ENCODE results near the gene TRIM10. TPM values are rescaled to one million over a fixed set of nuclear protein-coding genes. Genes with fewer than 3 reads are reported as not detected.

Gene TRIM10
- total and polyA plus RNA-seq, 2 experiments from 2014 or later = 0.11 TPM; not detected in 1

- H3K4me2 ChIP-seq (ENCODE audit: unreplicated experiment) = no peak overlapping the region
- no peaks in the 10 kb centered on the region for H3K9me3 ChIP-seq (ENCODE audit: low read depth)
- TF ChIP-seq EZH2 (IDR thresholded peaks at IDR 0.05; ENCODE audit: insufficient read depth, poor library complexity, severe bottlenecking) (no peak), EZH2phosphoT487 (IDR thresholded peaks at IDR 0.05; ENCODE audit: insufficient read depth, low read depth) (no peak)
- H3K27ac ChIP-seq = no peak overlapping the region
- no peaks in the 10 kb centered on the region for H3K36me3 ChIP-seq (ENCODE audit: low read depth)
- H2AFZ ChIP-seq = no peak overlapping the region
- in situ Hi-C loops (cut with MboI) = no loop called here
- no peaks in the 10 kb centered on the region for H4K20me1 ChIP-seq (ENCODE audit: insufficient read depth)
- no peaks in the 10 kb centered on the region for H3K9me2 ChIP-seq (ENCODE audit: insufficient read depth)
- no peak overlapping the region for H3K9ac ChIP-seq
- no peaks in the 10 kb centered on the region for H3K79me2 ChIP-seq (ENCODE audit: insufficient read depth)
- no peaks in the 10 kb centered on the region; the same call in 1 of the 2 replicates for H3K27me3 ChIP-seq (replicated peaks; ENCODE audit: insufficient read depth)
- no peak overlapping the region for H3K4me3 ChIP-seq
- whole genome bisulfite sequencing, 2 experiments (ENCODE audit: low coverage in 1 of 2, low lambda C conversion rate in 2 of 2, missing lambda C conversion rate in 2 of 2) = 75 to 81% methylated on average over 13 to 17 of the region's 17 CpGs
- peaks cover 11% of the 10 kb centered on the region for H3F3A ChIP-seq (ENCODE audit: insufficient read depth)
- no peak for DNase-seq
- peaks cover 28% of the 10 kb centered on the region for H3K4me1 ChIP-seq (ENCODE audit: insufficient read depth)
Observed at GRCh38 chr6:30160008-30160784, 815 bp downstream of the TRIM10 start.

- DNase-seq = no peak
- H3K4me2 ChIP-seq (ENCODE audit: unreplicated experiment) = no peak overlapping the region
- H3K27ac ChIP-seq = no peak overlapping the region
- no peaks in the 10 kb centered on the region for H3K27me3 ChIP-seq (replicated peaks; ENCODE audit: insufficient read depth)
- no peaks in the 10 kb centered on the region for H3K9me3 ChIP-seq (ENCODE audit: low read depth)
- H3K36me3 ChIP-seq (ENCODE audit: low read depth) = no peaks in the 10 kb centered on the region
- H3K79me2 ChIP-seq (ENCODE audit: insufficient read depth) = no peaks in the 10 kb centered on the region
- no peak overlapping the region for H3K4me3 ChIP-seq
- peaks cover 35% of the 10 kb centered on the region for H3K4me1 ChIP-seq (ENCODE audit: insufficient read depth)
- peaks cover 15% of the 10 kb centered on the region for H3F3A ChIP-seq (ENCODE audit: insufficient read depth)
- H3K9me2 ChIP-seq (ENCODE audit: insufficient read depth) = no peaks in the 10 kb centered on the region
- no peak overlapping the region for H2AFZ ChIP-seq
- H4K20me1 ChIP-seq (ENCODE audit: insufficient read depth) = no peaks in the 10 kb centered on the region
- 90 to 91% methylated on average over 3 of the region's 3 CpGs for WGBS, 2 experiments (ENCODE audit: low coverage in 1 of 2, low lambda C conversion rate in 2 of 2, missing lambda C conversion rate in 2 of 2)
- in situ Hi-C loops (cut with MboI) = no loop called here
- TF ChIP-seq EZH2 (IDR thresholded peaks at IDR 0.05; ENCODE audit: insufficient read depth, poor library complexity, severe bottlenecking) = no peak
- TF ChIP-seq EZH2phosphoT487 (IDR thresholded peaks at IDR 0.05; ENCODE audit: insufficient read depth, low read depth) = no peak
- no peak overlapping the region for H3K9ac ChIP-seq
Observed at GRCh38 chr6:30158475-30159040, 2.5 kb downstream of the TRIM10 start.

- Histone ChIP-seq H4K20me1 (ENCODE audit: insufficient read depth) (no peaks in the 10 kb centered on the region), H3K27me3 (replicated peaks; ENCODE audit: insufficient read depth) (no peaks in the 10 kb centered on the region), H3K9me3 (ENCODE audit: low read depth) (no peaks in the 10 kb centered on the region), H3K4me3 (no peak overlapping the region), H3K4me2 (ENCODE audit: unreplicated experiment) (peak overlapping the region; percentile 10), H3F3A (ENCODE audit: insufficient read depth) (peaks cover 15% of the 10 kb centered on the region), H3K4me1 (ENCODE audit: insufficient read depth) (peaks cover 35% of the 10 kb centered on the region), H3K9ac (no peak overlapping the region), H3K27ac (no peak overlapping the region), H3K9me2 (ENCODE audit: insufficient read depth) (no peaks in the 10 kb centered on the region), H3K36me3 (ENCODE audit: low read depth) (no peaks in the 10 kb centered on the region), H2AFZ (no peak overlapping the region), H3K79me2 (ENCODE audit: insufficient read depth) (no peaks in the 10 kb centered on the region)
- WGBS, 2 experiments (ENCODE audit: low coverage in 1 of 2, low lambda C conversion rate in 2 of 2, missing lambda C conversion rate in 2 of 2) = 91 to 95% methylated on average over 2 of the region's 2 CpGs
- DNase-seq = no peak
- in situ Hi-C loops (cut with MboI) = no loop called here
- TF ChIP-seq EZH2phosphoT487 (IDR thresholded peaks at IDR 0.05; ENCODE audit: insufficient read depth, low read depth) (no peak), EZH2 (IDR thresholded peaks at IDR 0.05; ENCODE audit: insufficient read depth, poor library complexity, severe bottlenecking) (no peak)
Observed at GRCh38 chr6:30157999-30158398, 3.0 kb downstream of the TRIM10 start.

GRCh38 chr6:30157581-30157980, 3.4 kb downstream of the TRIM10 start:
- TF ChIP-seq EZH2phosphoT487 (IDR thresholded peaks at IDR 0.05; ENCODE audit: insufficient read depth, low read depth) = no peak
- no peak for TF ChIP-seq EZH2 (IDR thresholded peaks at IDR 0.05; ENCODE audit: insufficient read depth, poor library complexity, severe bottlenecking)
- peak; percentile 70 for DNase-seq
- Histone ChIP-seq H3K9ac (no peak overlapping the region), H3K79me2 (ENCODE audit: insufficient read depth) (no peaks in the 10 kb centered on the region), H3K9me2 (ENCODE audit: insufficient read depth) (no peaks in the 10 kb centered on the region), H3K27me3 (replicated peaks; ENCODE audit: insufficient read depth) (no peaks in the 10 kb centered on the region), H3K27ac (no peak overlapping the region), H4K20me1 (ENCODE audit: insufficient read depth) (no peaks in the 10 kb centered on the region), H3K4me1 (ENCODE audit: insufficient read depth) (peaks cover 35% of the 10 kb centered on the region), H3K36me3 (ENCODE audit: low read depth) (no peaks in the 10 kb centered on the region), H3F3A (ENCODE audit: insufficient read depth) (peaks cover 15% of the 10 kb centered on the region), H2AFZ (no peak overlapping the region), H3K4me2 (ENCODE audit: unreplicated experiment) (peak overlapping the region; percentile 10), H3K9me3 (ENCODE audit: low read depth) (no peaks in the 10 kb centered on the region), H3K4me3 (no peak overlapping the region)
- in situ Hi-C loops (cut with MboI) = no loop called here
